Breast epithelium (tissue), 3 donors: ENCODE data around the gene PARVA.

Source experiments
- POLR2A ChIP-seq: fragments of 450-650 bp; IDR thresholded peaks from one replicate; pipeline ENCODE4 v1.6.1; 2016; ENCODE audit warnings: antibody characterized with exemption, mild to moderate bottlenecking, moderate library complexity
- POLR2AphosphoS5 ChIP-seq, 3 donors: sonication (generic); formaldehyde crosslinking; IDR thresholded peaks; one replicate each; pipeline ENCODE4 v1.6.1; 2017; ENCODE audit warnings: antibody characterized with exemption in 3 of 3
- TF ChIP-seq, protein P1 (sequence below), 3 donors: fragments of 450-650 bp; IDR thresholded peaks; one replicate each; pipeline ENCODE4 v1.5.1; 2016 to 2017; ENCODE audit warnings: antibody characterized with exemption in 3 of 3, mild to moderate bottlenecking in 3 of 3, moderate library complexity in 3 of 3

DNA sequence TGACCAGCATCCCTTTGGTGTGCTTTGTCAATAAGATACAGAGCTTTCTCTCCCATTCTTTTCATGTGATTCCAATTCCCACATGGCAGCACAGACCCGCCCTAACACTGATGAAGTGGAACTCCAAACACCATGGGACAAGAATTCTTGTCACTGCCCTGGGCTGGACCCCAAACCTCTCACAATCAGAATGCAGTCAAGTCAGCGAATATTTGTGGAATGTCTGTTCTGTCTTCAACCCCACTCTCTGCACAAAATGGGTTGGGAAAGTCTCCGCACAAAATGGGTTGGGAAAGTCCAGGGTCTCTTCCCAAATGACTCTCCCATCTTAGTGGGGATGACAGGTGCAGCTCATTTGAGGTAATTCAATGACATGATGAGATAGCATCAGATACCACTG is 157.9 kb downstream of the PARVA start:
- TF ChIP-seq, protein P1, sequence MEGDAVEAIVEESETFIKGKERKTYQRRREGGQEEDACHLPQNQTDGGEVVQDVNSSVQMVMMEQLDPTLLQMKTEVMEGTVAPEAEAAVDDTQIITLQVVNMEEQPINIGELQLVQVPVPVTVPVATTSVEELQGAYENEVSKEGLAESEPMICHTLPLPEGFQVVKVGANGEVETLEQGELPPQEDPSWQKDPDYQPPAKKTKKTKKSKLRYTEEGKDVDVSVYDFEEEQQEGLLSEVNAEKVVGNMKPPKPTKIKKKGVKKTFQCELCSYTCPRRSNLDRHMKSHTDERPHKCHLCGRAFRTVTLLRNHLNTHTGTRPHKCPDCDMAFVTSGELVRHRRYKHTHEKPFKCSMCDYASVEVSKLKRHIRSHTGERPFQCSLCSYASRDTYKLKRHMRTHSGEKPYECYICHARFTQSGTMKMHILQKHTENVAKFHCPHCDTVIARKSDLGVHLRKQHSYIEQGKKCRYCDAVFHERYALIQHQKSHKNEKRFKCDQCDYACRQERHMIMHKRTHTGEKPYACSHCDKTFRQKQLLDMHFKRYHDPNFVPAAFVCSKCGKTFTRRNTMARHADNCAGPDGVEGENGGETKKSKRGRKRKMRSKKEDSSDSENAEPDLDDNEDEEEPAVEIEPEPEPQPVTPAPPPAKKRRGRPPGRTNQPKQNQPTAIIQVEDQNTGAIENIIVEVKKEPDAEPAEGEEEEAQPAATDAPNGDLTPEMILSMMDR (IDR thresholded peaks at IDR 0.05) = no peak
- TF ChIP-seq POLR2A (no peak), POLR2AphosphoS5 (IDR thresholded peaks at IDR 0.05) (no peak)
